HUDEP-2 (cell line): ENCODE data around the gene CFAP46.
"Not testable (repeated sequence)": the region's sequence is repeated elsewhere in the genome, so short reads cannot be mapped to it uniquely, and the experiment has no call there.

Experiments used
- DNase-seq, 76 experiments: peaks; one replicate each; lab custom pipeline; 2025; ENCODE audit not compliant: unreplicated experiment in 76 of 76; lab: John Stamatoyannopoulos, UW

Gene CFAP46

DNA sequence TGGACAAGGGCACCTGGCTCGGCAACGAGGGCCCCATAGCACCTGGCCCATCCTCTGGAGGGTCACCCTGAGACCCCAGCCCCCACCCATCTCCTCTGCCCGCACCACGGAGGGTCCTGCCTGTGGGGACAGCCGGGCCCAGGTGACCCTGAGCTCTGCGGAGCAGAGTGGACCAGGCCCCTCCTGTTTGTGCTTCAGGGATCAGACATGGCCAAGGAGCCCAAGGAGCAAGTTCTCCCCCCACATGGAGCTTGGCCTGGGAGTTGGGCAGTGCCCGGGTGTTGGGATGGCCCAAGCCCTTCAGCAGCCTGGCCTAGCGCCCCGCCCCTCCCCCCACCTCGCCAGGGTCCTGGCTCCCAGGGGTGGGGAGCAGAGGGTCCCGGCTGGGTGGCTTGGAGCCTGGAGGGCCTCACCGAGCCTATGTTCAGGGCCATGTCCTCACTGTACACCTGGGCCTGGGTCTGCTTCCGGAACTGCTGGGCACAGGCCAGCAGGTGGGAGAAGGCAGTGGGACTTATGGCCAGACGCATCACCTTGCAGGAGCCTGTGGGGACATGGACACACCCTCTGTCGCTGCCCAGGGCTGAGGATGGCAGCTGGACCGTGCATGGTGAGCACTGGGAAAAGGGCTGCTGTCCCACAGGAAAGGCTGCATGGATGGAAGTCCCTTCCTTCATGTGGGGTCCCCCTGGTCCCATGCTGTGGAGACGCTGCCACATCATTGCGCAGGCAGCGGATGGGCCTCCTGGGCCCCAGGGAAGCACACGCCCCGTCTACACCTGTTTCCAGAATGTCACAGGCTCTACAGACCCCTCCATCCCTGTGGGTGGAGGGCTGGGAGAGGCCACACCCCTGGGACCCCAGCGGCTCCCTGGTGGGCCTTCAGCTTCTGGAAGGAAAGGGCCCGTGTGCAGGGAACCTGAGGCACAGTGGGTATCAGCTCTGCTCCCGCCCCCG lies 107.2 kb downstream of the CFAP46 start:
- DNase-seq, result no peak

DNA sequence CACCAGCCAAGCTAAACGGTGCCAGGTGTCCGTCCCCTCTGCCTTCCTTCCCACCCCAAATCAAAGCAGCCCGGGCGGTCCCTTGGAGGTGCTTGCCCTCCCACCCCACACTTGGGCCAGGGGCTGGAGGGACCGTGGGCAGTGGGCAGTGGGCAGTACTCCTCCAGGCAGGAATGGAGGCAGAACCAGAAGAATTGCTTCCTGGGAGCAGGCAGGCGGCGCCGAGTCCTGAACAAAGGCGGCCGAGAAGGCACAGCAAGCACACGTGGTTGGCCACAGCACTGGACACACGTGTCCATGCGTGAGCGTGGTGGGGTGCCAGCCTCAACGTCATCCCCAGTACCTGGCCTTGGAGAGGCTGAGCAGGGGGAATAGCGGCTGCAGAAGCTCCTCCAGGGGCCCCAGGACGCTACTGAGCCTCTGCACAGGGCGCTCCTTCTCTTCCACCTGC lies 108.0 kb downstream of the CFAP46 start:
- no peak for DNase-seq

GRCh38 chr10:132833421-132834111 lies 108.8 kb downstream of the CFAP46 start:
- no peak for DNase-seq

DNA sequence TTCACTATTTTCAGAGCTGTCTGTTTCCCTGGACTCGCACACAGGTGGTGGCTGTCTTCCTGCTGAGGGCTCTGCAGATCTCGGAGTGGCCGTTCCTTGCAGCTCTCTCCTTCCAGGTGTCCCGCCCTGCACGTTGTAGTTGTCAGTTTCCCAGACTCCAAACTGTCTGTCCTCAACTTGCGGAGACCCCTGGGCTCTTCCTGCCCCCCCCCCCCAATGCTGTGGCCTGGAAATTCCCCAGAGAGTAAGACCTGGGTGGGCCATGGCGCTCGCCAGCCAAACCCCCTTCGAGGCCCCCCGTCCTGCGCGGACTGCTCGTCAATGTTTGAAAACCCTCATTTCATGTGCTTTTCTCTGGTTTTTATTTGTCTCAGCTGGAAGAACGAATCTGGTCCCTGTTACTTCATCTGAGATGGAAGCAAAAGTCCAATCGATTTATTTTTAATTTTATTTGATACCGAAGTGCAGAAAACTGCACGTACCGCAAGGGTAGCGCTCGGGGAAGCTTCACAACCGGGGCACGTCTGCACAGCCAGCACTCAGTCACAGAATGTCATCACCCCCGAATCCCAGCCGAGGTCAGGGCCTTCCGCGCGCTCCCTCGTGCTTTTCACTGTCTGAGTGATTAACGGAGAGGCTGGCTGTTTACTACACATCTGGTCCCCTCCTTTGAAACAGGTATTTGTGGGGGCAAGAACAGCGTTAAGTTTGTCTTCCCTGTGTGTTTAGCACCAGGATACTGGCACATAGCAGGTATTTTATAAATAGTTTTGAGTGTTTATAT lies 110.0 kb downstream of the CFAP46 start:
- no peak for DNase-seq

DNA sequence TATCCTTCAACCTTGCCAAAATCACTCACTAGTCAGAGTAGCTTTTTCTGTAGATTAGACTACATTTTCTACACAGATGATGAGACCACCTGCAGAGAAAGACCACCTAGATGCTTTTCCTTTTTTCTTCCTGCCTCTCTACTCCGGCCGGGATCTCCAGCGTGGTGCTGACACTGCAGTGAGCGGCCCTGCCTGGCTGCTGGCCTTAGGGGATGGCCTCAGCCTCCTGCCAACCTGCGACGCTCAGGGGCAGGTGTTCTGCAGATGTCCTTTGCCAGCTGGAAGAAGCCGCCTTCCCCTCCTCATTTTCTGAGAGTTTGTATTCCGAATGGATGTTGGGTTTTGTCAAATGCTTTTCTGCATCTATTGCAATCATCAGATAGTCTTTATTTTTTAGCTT lies 113.0 kb downstream of the CFAP46 start:
- no peak for DNase-seq

GRCh38 chr10:132828681-132829080 lies 113.7 kb downstream of the CFAP46 start:
- DNase-seq, result no peak

- no peak for DNase-seq
Measured at GRCh38 chr10:132827861-132828539, 114.4 kb downstream of the CFAP46 start.

- no peak for DNase-seq
Measured at GRCh38 chr10:132827423-132827789, 115.0 kb downstream of the CFAP46 start.

- no peak for DNase-seq
Measured at GRCh38 chr10:132826524-132827422, 115.6 kb downstream of the CFAP46 start.

DNA sequence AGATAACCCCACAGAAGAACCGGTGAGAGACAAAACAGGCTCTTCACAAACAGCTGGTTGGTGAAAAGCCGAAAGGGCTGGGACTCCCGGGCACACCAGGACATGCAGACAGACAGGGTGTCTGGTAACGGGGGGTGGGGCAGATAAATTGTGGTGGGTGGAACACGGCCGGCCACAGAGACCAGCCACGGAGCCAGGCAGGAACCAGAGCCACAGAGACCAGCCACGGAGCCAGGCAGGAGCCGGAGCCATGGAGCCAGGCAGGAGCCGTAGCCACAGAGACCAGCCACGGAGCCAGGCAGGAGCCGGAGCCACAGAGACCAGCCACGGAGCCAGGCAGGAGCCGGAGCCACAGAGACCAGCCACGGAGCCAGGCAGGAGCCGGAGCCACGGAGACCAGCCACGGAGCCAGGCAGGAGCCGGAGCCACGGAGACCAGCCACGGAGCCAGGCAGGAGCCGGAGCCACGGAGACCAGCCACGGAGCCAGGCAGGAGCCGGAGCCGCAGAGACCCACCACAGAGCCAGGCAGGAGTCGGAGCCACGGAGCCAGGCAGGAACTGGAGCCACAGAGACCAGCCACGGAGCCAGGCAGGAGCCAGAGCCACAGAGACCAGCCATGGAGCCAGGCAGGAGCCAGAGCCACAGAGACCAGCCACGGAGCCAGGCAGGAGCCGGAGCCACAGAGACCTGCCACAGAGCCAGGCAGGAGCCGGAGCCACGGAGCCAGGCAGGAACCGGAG lies 116.4 kb downstream of the CFAP46 start:
- DNase-seq, result not testable (repeated sequence)

GRCh38 chr10:132820056-132820455 lies 122.3 kb downstream of the CFAP46 start:
- no peak for DNase-seq

DNA sequence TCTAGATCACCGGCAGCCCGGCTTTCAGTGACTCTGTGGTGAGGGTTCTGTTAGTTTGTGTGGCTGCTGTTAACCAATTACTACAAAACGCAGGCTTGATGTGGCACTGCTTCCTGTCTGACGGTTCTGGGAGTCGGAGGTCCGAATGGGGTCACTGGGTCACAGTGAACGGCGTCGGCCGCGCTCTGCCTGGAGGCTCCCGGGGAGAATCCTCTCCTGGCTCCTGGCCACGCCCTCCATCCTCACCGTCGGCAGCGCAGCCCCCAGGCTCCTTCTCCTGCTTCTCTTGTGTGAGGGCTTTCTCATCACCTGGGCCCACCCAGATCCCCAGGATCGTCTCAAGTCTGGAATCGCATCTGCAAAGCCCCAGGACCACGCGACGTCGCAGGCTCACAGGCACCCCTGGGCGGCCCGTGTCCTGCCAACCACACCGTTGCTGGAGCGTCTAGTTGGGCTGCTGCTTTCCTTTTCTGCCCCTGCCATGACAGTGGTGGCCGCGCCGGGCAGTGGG lies 124.6 kb downstream of the CFAP46 start:
- DNase-seq, result no peak

- no peak for DNase-seq
Measured at GRCh38 chr10:132816718-132817117, 125.7 kb downstream of the CFAP46 start.

DNA sequence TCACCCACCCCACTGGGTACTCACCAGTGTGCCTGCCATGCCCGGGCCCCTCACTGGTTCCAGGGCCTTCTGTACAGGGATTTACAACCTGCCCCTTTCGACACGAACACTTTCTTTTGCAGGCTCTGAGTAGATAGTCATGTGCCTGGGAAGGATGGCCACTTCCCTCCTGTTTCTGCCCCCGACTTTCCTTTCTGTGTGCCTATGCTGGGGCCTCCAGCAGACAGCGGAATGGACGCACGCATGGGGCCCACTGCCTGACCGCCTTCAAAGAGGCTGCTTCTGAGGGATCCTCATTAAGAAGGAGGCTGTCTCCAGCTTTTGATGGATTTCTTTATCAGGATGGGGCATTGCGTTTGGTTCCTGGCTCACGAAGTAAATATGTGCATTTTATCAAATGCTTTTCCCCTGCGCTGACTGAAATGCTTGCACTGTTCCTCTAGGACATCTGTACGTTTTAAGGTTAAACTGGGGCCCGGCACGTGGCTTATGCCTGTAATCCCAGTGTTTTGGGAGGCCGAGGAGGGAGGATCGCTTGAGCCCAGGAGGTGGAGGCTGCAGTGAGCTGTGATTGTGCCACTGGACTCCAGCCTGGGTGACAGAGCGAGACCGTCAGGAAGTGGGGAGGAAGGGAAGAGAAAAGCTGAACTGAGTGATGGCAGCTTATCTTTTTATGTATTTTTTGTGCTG lies 127.1 kb downstream of the CFAP46 start:
- no peak for DNase-seq

DNA sequence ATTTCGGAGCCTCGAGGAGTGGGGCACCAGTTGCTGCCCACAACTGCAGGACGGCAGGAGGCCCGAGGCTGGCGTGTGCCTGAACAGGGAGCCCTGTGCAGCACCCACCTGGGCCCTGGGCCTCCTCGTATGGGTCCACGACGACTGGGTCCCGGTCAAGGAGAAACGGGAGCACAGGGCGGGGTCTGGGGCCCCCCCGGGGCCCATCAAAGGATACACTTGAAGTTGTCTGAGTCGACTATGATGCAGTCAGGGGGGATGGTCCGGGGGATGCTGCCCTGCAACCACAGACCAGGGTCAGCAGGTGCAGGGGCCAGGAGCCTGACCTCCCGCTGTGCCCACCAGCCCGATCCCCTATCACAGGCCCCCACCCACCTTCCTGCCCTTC lies 127.9 kb downstream of the CFAP46 start:
- DNase-seq, result no peak

DNA sequence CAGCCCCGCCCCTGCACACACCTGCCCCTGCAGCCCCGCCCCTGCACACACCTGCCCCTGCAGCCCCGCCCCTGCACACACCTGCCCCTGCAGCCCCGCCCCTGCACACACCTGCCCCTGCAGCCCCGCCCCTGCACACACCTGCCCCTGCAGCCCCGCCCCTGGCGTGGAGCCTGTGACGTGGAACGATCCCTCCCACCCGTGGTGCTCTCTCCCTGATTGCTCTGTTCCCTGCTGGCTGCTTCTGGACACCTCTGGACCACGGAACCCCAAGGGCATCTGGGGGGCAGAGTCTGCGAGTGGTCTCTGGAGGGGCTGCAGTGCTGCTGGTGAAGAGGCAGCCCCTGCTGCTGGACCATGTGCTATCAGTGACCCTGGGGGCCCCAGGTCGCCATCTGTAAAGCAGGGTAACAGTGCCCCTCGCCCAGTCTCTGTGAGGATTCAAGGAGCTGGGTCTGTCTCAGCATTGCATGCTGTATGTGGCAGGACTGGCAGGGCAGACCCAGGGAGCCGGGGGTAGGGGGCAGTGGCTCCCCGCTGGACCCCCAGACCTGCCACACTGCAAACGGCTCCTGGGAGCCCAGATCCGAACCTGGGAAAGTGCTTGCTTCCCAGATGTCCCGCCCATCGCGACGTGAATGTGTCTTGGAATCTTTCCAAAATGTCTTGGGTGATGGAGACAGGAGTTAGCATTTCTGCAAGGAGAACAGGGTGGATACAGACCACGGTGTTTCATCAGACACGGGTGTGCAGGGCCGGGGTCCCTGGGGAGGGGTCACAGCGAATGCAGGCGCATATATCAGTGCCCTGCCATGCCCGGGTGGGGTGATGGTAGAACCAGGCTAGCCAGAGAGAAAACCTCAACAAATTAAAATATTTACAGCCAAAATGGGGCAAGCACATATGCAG lies 128.6 kb downstream of the CFAP46 start:
- no peak for DNase-seq

GRCh38 chr10:132813001-132813401 lies 129.4 kb downstream of the CFAP46 start:
- no peak for DNase-seq
